Raji (cell line): ENCODE measurements around the gene KXD1.

Experiments used
- POLR2A ChIP-seq: IDR thresholded peaks from 2 replicates; pipeline ENCODE4 v1.6.1; 2011; ENCODE audit warnings: low read depth, low read length, control low read depth; ENCODE audit not compliant: insufficient read depth

Gene KXD1

GRCh38 chr19:18557411-18558201 is at the start of gene KXD1:
Gene KXD1, plus strand, starts transcription at chr19:18557870. Its CDS starts 4,187 bp downstream, at chr19:18562057.
- TF ChIP-seq POLR2A = peak; percentile 96

- TF ChIP-seq POLR2A = no peak
Measured at GRCh38 chr19:18508585-18508984, 49.1 kb upstream of the KXD1 start.

GRCh38 chr19:18510216-18510615 is 47.5 kb upstream of the KXD1 start:
- TF ChIP-seq POLR2A = no peak

- no peak for TF ChIP-seq POLR2A
Measured at GRCh38 chr19:18513868-18514267, 43.8 kb upstream of the KXD1 start.

- no peak for TF ChIP-seq POLR2A
Measured at GRCh38 chr19:18514800-18515682, 42.6 kb upstream of the KXD1 start.

- TF ChIP-seq POLR2A = no peak
Measured at GRCh38 chr19:18515959-18516358, 41.7 kb upstream of the KXD1 start.

- no peak for TF ChIP-seq POLR2A
Measured at GRCh38 chr19:18517606-18518005, 40.1 kb upstream of the KXD1 start.

- no peak for TF ChIP-seq POLR2A
Measured at GRCh38 chr19:18518639-18519038, 39.0 kb upstream of the KXD1 start.

GRCh38 chr19:18519962-18520847 is 37.5 kb upstream of the KXD1 start:
- no peak for TF ChIP-seq POLR2A

GRCh38 chr19:18520848-18521691 is 36.6 kb upstream of the KXD1 start:
- TF ChIP-seq POLR2A = no peak

GRCh38 chr19:18521692-18522123 is 36.0 kb upstream of the KXD1 start, which contains the start of gene ELL:
Gene ELL, minus strand, starts transcription at chr19:18522070. Its CDS starts 15 bp downstream, at chr19:18522055.
- TF ChIP-seq POLR2A = peak; percentile 96

GRCh38 chr19:18522124-18522861 is 35.4 kb upstream of the KXD1 start:
- peak; percentile 78 for TF ChIP-seq POLR2A

- TF ChIP-seq POLR2A = no peak
Measured at GRCh38 chr19:18523841-18524240, 33.8 kb upstream of the KXD1 start.
